Activated naive CD4-positive, alpha-beta T cell treated with anti-CD3 and anti-CD28 coated beads, Interleukin-2, amount 50 U/mL, for 24 hours (primary cell): ENCODE data around the gene CDH11.

ENCODE experiments used
- H3K27ac Mint-ChIP-seq: one replicate; pipeline ENCODE4 v1.8.0; 2021; ENCODE audit warnings: mild to moderate bottlenecking, mixed read lengths
- H3K27me3 Mint-ChIP-seq: one replicate; pipeline ENCODE4 v1.8.0; 2021; ENCODE audit warnings: mixed read lengths
- H3K36me3 Mint-ChIP-seq: one replicate; pipeline ENCODE4 v1.8.0; 2021; ENCODE audit warnings: mixed read lengths
- H3K4me1 Mint-ChIP-seq: one replicate; pipeline ENCODE4 v1.8.0; 2021; ENCODE audit warnings: mixed read lengths
- H3K4me3 Mint-ChIP-seq: one replicate; pipeline ENCODE4 v1.8.0; 2021; ENCODE audit warnings: mild to moderate bottlenecking, mixed read lengths
- H3K9me3 Mint-ChIP-seq: one replicate; pipeline ENCODE4 v1.8.0; 2021; ENCODE audit warnings: mixed read lengths

CDH11 gene

GRCh38 chr16:65066651-65067050 lies 55.2 kb downstream of the CDH11 start:
- Mint-ChIP-seq H3K27me3 (no peaks in the 10 kb centered on the region), H3K27ac (no peak overlapping the region), H3K36me3 (no peaks in the 10 kb centered on the region), H3K4me1 (no peaks in the 10 kb centered on the region), H3K4me3 (no peak overlapping the region), H3K9me3 (peaks cover 5% of the 10 kb centered on the region)

- H3K36me3 Mint-ChIP-seq, result no peaks in the 10 kb centered on the region
- H3K27ac Mint-ChIP-seq, result no peak overlapping the region
- no peaks in the 10 kb centered on the region for H3K9me3 Mint-ChIP-seq
- H3K4me3 Mint-ChIP-seq, result no peak overlapping the region
- H3K4me1 Mint-ChIP-seq, result no peaks in the 10 kb centered on the region
- no peaks in the 10 kb centered on the region for H3K27me3 Mint-ChIP-seq
These were observed 56.8 kb downstream of the CDH11 start for GRCh38 chr16:65065031-65065430.

GRCh38 chr16:65064131-65064530 lies 57.7 kb downstream of the CDH11 start:
- no peak overlapping the region for H3K4me3 Mint-ChIP-seq
- H3K36me3 Mint-ChIP-seq, result no peaks in the 10 kb centered on the region
- H3K27ac Mint-ChIP-seq, result no peak overlapping the region
- no peaks in the 10 kb centered on the region for H3K4me1 Mint-ChIP-seq
- no peaks in the 10 kb centered on the region for H3K27me3 Mint-ChIP-seq
- no peaks in the 10 kb centered on the region for H3K9me3 Mint-ChIP-seq

- no peak overlapping the region for H3K27ac Mint-ChIP-seq
- no peaks in the 10 kb centered on the region for H3K9me3 Mint-ChIP-seq
- H3K36me3 Mint-ChIP-seq, result no peaks in the 10 kb centered on the region
These were observed 58.9 kb downstream of the CDH11 start for GRCh38 chr16:65062736-65063583.

GRCh38 chr16:65061935-65062518 lies 59.8 kb downstream of the CDH11 start:
- no peak overlapping the region for H3K27ac Mint-ChIP-seq
- no peak overlapping the region for H3K4me3 Mint-ChIP-seq
- no peaks in the 10 kb centered on the region for H3K4me1 Mint-ChIP-seq
- H3K36me3 Mint-ChIP-seq, result no peaks in the 10 kb centered on the region
- no peaks in the 10 kb centered on the region for H3K27me3 Mint-ChIP-seq
- H3K9me3 Mint-ChIP-seq, result no peaks in the 10 kb centered on the region

More at GRCh38 chr16:65062736-65063583, 58.9 kb downstream of the CDH11 start:
- no peaks in the 10 kb centered on the region for H3K4me1 Mint-ChIP-seq
- no peak overlapping the region for H3K4me3 Mint-ChIP-seq
- H3K27me3 Mint-ChIP-seq, result no peaks in the 10 kb centered on the region

- Mint-ChIP-seq H3K27me3 (no peaks in the 10 kb centered on the region), H3K27ac (no peak overlapping the region), H3K4me1 (no peaks in the 10 kb centered on the region), H3K36me3 (no peaks in the 10 kb centered on the region), H3K9me3 (no peaks in the 10 kb centered on the region), H3K4me3 (no peak overlapping the region)
These were observed 60.6 kb downstream of the CDH11 start for GRCh38 chr16:65061263-65061662.

GRCh38 chr16:65059406-65059980 lies 62.4 kb downstream of the CDH11 start:
- Mint-ChIP-seq H3K4me3 (no peak overlapping the region), H3K4me1 (no peaks in the 10 kb centered on the region), H3K36me3 (no peaks in the 10 kb centered on the region), H3K27me3 (no peaks in the 10 kb centered on the region), H3K9me3 (no peaks in the 10 kb centered on the region), H3K27ac (no peak overlapping the region)

GRCh38 chr16:65057184-65057583 lies 64.7 kb downstream of the CDH11 start:
- Mint-ChIP-seq H3K27me3 (no peaks in the 10 kb centered on the region), H3K4me3 (no peak overlapping the region), H3K4me1 (no peaks in the 10 kb centered on the region), H3K36me3 (no peaks in the 10 kb centered on the region), H3K27ac (no peak overlapping the region), H3K9me3 (no peaks in the 10 kb centered on the region)

- Mint-ChIP-seq H3K27ac (no peak overlapping the region), H3K36me3 (no peaks in the 10 kb centered on the region), H3K4me3 (no peak overlapping the region), H3K9me3 (no peaks in the 10 kb centered on the region), H3K4me1 (no peaks in the 10 kb centered on the region), H3K27me3 (no peaks in the 10 kb centered on the region)
These were observed 67.4 kb downstream of the CDH11 start for GRCh38 chr16:65054457-65054856.

GRCh38 chr16:65049679-65050078 lies 72.2 kb downstream of the CDH11 start:
- H3K4me3 Mint-ChIP-seq, result no peak overlapping the region
- H3K27ac Mint-ChIP-seq, result no peak overlapping the region
- H3K4me1 Mint-ChIP-seq, result no peaks in the 10 kb centered on the region
- H3K9me3 Mint-ChIP-seq, result no peaks in the 10 kb centered on the region
- H3K36me3 Mint-ChIP-seq, result no peaks in the 10 kb centered on the region
- H3K27me3 Mint-ChIP-seq, result no peaks in the 10 kb centered on the region

GRCh38 chr16:65045961-65046360 lies 75.9 kb downstream of the CDH11 start:
- Mint-ChIP-seq H3K4me3 (no peak overlapping the region), H3K27ac (no peak overlapping the region), H3K27me3 (no peaks in the 10 kb centered on the region), H3K4me1 (no peaks in the 10 kb centered on the region), H3K9me3 (peaks cover 10% of the 10 kb centered on the region), H3K36me3 (no peaks in the 10 kb centered on the region)

GRCh38 chr16:65044873-65045272 lies 77.0 kb downstream of the CDH11 start:
- no peaks in the 10 kb centered on the region for H3K4me1 Mint-ChIP-seq
- H3K27ac Mint-ChIP-seq, result no peak overlapping the region
- peaks cover 12% of the 10 kb centered on the region for H3K9me3 Mint-ChIP-seq
- H3K4me3 Mint-ChIP-seq, result no peak overlapping the region
- no peaks in the 10 kb centered on the region for H3K27me3 Mint-ChIP-seq
- no peaks in the 10 kb centered on the region for H3K36me3 Mint-ChIP-seq

- H3K9me3 Mint-ChIP-seq, result peaks cover 12% of the 10 kb centered on the region
- H3K27me3 Mint-ChIP-seq, result no peaks in the 10 kb centered on the region
- no peaks in the 10 kb centered on the region for H3K36me3 Mint-ChIP-seq
- H3K4me3 Mint-ChIP-seq, result no peak overlapping the region
- H3K4me1 Mint-ChIP-seq, result no peaks in the 10 kb centered on the region
- H3K27ac Mint-ChIP-seq, result no peak overlapping the region
These were observed 77.8 kb downstream of the CDH11 start for GRCh38 chr16:65044026-65044425.

- Mint-ChIP-seq H3K4me3 (no peak overlapping the region), H3K36me3 (no peaks in the 10 kb centered on the region), H3K4me1 (no peaks in the 10 kb centered on the region), H3K27ac (no peak overlapping the region), H3K9me3 (peaks cover 12% of the 10 kb centered on the region), H3K27me3 (no peaks in the 10 kb centered on the region)
These were observed 79.2 kb downstream of the CDH11 start for GRCh38 chr16:65042438-65043365.

GRCh38 chr16:65041667-65042066 lies 80.2 kb downstream of the CDH11 start:
- Mint-ChIP-seq H3K36me3 (no peaks in the 10 kb centered on the region), H3K27ac (no peak overlapping the region), H3K9me3 (peaks cover 12% of the 10 kb centered on the region), H3K4me1 (no peaks in the 10 kb centered on the region), H3K27me3 (no peaks in the 10 kb centered on the region), H3K4me3 (no peak overlapping the region)
